ENCODE results near the gene CLIP1. TPM values are rescaled to one million over a fixed set of nuclear protein-coding genes. Genes with fewer than 3 reads are reported as not detected.

The CLIP1 gene
- total RNA-seq, 1 donor from 2014 or later: 88.1 TPM

DNA sequence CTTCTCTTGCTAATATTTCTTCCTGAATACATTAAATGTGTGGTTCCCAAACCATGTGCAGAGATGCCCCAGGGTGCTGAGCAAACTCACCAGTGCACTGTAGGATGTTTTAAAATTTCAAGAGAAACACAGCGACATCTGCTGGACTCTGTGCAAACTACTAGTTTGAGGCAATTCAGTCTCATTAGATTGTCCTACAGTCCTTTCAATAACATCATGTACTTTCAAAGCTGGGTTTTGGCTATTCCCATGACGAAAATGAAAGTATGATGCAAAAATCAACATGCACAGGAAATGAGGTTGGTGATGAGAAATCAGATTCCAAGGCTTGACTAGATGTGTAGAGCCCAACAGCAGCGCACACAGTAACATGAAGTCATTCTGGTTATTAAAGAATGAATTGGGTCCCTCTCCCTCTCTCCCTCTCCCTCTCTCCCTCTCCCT, 66.3 kb downstream of the CLIP1 start:
- peak; percentile 62 for DNase-seq (ENCODE audit: low spot score)

DNA sequence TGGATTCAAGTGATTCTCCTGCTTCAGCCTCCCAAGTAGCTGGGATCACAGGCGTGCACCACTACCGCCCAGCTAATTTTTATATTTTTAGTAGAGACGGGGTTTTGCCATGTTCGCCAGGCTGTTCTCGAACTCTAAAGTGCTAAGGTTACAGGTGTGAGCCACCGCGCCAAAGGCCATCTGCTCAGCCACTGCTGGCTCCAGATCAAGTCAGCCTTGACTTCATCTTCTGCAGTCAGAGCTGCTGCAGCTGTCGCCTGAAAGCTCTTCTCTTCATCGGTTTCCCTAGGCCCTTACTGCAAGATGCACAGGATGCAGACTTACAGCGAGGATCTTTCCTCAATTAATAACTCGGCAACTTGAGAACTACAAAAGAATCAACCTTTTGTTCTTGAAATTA, 66.8 kb downstream of the CLIP1 start:
- DNase-seq (ENCODE audit: low spot score): no peak

DNA sequence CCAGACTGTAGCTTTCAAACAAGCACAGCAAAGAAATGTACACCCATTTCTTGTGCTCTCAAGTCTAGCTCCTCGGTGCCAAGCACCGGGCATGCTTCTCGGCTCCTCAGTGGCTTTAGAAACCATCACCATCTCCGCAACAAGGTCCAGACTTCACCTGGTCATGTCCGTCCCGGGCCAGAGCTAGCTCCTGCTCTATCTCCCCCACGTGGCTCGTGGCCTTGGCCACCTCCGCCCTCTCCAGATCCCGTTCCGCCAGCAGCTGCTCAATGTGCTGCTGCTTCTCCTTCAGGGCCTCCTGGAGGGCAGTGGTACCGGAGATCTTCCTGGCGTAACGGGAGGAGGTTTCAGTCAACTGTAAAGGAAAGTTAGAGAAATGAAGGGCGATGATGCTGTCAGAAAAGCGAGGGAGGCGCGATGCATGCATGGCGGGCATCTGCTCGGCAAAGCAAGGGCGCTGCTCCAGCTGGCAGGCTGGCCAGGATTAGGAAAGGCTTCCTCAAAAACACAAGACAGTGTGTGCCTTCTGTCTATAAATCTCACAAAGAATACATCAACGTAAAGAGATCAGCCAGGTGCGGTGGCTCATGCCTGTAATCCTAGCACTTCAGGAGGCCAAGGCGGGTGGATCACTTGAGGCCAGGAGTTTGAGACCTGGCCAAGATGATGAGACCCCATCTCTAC, 67.4 kb downstream of the CLIP1 start:
- DNase-seq (ENCODE audit: low spot score): no peak

DNA sequence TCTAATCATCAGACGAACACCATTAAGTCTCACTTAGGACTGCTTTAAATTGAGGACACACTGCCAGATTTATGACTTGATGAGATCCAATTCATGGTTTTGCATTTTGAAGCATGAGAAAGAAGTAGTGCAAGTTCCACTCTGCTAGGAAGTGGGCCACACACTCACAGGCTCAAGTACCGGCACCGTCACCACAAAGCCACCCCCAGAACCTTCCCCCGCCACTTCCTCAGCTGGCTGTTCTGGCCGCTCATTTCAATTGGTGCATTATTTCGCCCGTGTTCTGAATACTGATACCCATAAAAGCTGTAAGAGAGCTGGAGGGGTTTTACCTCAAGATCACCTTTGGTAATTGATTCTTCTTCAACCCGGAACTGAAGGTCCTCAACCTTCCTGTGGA, 70.1 kb downstream of the CLIP1 start:
- DNase-seq (ENCODE audit: low spot score): no peak

DNA sequence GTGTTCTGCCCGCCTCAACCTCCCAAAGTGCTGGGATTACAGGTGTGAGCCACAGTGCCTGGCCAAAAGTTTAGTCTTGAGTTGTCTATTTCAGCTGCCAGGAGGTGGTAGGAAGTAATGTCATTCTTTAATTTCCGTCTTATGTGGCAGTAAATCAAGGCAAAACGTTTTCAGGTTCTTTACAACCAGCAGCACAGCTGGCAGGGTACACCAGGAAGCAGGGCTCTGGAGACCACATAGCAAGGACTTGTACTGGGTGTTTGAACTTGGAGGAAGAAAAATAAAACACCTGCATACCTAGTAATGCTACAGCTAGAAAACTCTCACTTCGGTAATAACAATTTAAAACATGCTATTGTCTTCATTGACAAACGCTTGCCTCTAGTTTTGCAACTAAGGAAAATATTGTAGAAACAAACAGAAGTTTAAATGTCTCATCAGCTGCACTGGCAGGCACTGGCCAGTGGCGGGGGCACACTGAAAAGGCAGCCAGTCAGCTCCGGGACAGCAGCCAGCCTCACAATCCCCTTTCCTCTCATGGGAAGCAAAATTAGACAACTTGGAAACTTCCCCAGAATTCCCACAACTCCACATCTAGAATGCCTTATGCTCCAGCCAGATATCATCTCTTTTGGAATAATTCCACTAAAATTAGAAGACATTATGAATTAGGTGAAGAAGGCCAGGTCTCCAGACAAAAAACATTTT, 72.2 kb downstream of the CLIP1 start:
- peak; percentile 37 for DNase-seq (ENCODE audit: low spot score)

DNA sequence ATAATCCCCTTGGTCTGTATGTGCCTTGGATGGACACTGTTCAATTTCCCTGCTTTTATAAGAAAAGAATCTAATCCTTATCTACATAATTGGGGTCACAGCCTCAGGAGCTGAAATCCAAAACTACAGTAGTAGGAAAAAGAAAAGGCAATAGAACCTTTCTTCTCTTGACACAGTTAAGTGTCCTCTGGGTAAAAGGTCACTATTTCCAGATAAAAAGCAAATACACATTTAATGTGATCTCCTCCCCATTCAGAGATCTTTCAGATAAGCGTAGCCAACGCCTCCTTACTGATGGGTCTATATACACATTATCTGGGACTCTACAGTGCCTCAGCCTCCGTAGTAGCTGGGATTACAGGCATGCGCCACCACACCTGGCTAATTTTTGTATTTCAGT, 73.4 kb downstream of the CLIP1 start:
- no peak for DNase-seq (ENCODE audit: low spot score)

DNA sequence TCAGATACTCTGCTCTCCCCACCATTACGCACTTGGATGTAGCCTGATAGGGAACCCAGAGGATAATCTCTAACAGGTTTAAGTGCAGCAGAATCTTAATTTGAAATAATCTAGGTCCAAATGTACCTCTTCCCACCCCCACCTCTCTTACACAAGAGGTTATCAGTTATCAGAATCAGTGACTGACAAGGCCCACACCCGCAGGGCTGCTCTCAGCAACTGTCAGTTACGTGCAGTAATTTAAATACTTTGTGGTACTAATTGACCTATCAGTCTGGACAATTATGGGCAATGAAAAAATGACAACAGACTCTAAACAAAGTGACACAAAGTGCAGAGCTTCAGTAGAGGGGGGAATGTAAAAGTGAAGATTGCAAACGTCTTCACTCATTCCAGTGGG, 74.0 kb downstream of the CLIP1 start:
- DNase-seq (ENCODE audit: low spot score): no peak

DNA sequence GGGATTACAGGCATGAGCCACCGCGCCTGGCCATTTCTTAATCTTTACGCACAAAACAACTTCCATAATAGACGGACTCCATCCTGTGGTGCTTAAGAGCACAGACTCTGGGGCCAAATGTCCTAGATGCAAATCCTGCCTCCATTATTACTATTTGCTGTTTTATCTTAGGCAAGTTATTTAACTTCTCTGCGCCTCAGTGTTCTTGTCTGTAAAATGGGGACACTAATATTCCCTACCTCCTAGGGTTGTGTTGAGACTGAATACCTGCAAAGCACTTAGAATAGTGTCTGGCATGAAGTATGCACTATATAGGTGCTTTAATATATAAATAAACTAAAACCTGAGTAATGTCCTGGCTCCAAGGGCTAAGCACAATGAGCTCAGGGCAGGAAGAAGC, 76.4 kb downstream of the CLIP1 start:
- no peak for DNase-seq (ENCODE audit: low spot score)

DNA sequence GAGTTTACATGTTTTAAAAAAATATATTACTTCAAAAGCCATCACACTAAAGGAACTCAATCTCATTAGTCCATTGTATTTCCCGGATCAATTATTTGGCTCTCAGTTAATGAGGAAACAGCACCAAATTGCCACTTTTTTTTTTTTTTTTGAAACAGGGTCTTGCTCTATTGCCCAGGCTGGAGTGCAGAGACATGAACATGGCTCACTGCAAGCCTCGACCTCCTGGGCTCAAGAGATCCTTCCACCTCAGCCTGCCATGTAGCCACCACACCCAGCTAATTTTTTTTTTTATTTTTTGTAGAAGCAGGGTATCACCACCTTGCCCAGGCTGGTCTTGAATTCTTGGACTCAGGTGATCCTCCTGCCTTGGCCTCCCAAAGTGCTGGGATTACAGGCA, 77.4 kb downstream of the CLIP1 start:
- no peak for DNase-seq (ENCODE audit: low spot score)

DNA sequence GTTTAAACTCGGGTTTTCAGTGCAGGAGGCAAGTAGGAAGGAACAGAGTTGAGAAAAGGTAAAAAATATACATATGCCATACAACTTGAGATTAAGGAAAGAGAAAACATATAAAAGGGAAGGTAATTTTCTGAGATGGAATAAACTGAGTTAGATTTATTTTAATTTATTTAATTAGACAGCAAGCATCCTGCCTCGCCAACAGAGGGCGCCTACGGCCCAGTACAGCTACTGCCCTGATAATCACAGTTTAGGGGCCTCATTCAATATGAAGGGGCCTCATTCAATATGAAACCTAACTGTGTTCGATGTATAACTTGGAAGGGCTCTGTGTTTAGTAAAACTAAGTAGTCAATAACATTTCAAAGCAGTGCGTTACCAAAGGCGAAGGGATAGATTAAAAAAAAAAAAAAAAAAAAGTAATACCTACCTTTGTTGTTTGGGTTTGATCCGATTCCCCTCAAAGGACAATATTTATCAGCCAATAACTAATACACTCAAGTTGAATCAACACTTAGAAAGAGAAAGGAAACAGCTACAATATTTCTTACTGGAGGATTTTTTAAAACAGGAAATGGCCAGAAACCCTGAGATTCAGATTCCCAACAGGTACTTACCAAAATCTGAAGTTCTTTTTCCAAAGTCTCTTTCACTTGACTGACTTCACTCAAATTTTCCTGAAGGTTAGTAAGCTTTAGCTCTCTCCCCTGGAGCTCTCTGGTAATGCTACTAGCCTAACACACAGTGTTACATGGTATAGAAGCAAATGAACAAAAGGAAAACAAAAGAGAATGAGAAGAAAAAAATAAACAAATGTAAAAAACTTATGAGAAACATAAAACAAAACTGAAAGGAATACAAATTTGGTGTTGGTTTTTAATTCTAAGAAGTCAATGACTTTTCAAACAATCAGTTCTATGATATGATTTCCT, 86.2 kb downstream of the CLIP1 start:
- DNase-seq (ENCODE audit: low spot score): no peak

DNA sequence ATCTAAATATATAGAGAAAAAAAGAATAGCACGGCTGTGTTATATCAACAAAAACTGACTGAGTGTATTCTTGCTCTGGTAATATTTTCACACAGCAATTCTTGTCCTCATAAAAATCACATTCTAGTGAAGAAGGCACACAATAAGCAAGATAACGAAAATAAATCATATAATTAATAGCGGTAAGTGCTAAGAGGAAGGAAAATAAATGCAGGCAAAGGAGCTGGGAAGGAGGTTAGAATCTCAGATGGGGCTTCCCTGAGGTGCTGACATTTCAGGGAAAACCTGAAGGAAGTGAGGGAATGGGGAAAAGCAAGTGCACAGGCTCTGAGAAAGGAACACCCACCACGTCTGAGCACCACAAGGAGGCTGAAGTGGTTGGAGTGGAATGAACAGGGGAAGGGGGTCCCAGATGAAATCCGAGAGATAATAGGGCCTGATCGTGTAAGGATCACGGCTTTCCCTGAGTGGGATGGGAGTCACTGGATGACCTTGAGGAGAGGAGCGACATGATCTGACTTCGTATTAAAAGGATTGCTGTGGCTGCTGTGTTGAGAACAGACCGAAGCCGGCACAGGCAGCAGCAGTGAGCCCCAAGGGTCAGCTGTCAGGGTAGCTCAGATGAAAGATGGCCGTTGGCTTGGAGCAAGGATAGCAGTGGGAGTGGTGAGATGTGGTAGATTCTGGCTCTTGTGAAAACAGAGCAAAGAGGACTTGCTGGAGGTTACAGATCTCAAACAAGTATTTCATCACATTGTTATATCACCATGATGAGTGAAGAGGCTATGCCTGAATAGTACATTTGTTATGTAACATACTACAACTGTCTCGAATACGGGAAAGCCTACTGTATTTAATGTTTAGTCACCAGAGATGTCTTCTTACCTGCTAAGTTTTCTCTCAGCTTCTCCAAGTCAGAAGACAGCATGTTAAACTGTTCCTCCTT, 89.1 kb downstream of the CLIP1 start:
- no peak for DNase-seq (ENCODE audit: low spot score)

DNA sequence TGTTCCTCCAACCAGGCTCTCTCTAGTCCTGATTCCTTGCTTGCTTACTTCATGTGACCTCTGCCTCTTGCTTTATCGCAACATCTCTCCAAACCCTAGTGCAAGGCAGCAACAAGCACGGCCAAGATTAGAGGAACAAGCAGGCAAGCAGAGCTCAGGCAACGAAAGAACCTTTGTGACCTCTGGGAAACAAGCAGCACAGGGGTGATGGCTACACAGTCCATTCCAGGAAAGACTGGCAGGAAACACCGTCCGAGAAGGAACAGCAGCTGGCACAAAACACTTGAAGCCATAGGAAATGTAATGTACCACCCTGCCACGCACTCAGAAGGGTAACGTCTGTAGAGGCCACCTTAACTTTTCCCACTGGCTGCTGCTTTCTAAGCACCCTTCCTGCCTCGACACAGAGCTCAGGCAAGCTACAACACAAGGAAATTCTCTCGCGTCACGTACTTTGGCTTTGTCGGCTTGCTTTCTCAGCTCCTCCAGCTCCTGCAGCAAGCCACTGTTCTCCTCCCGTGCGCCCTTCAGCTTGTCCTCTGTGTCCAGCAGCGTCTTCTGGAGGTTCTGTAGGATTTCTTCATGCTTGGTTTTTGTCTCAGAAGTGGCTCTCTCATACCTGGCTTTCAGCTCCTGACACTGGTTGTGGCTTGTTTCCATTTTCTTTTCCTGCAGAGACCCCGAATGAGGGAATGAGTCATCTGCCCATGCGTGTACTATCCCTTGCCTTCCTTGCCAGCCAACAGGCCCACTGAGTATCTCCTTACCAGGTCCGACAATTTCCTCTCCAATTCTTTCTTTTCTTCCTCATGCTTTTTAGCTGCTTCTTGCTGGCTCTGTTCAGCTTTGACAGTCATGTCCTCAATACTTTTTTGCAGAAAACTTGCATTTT, 94.7 kb downstream of the CLIP1 start:
- DNase-seq (ENCODE audit: low spot score): peak; percentile 40

DNA sequence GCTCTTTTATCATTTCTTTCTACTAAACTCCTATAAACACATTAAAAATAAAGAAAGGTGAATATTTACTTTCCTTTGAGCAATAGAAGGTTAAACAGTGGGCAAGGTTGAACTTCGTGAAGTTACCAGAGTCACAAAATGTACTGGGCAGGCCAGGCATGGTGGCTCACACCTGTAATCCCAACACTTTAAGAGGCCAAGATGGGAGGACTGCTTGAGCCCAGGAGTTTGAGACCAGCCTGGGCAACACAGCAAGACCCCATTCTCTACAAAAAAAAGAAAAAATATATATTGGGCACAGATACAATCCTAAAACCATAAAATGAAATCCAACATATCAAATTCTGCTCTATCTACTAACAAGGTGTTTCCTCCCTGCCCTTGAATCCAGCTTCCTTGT, 95.5 kb downstream of the CLIP1 start:
- no peak for DNase-seq (ENCODE audit: low spot score)

DNA sequence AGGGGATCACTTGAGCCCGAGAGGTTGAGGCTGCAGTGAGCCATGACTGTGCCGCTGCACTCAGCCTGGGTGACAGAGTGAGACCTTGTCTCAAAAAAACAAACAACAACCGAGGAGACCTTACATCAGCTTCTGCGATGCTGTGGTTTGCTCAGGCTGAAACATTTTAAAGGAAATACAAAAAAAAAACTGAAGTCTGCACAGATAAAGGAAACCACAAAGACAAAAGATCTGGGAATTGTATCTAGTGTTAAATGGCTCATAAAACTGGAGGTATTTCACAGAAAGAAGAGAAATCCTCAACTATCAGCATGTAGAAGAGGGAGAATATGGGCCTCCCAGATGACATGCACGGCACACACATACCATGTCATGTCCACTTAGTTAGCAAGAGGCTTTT, 95.9 kb downstream of the CLIP1 start:
- DNase-seq (ENCODE audit: low spot score): no peak

DNA sequence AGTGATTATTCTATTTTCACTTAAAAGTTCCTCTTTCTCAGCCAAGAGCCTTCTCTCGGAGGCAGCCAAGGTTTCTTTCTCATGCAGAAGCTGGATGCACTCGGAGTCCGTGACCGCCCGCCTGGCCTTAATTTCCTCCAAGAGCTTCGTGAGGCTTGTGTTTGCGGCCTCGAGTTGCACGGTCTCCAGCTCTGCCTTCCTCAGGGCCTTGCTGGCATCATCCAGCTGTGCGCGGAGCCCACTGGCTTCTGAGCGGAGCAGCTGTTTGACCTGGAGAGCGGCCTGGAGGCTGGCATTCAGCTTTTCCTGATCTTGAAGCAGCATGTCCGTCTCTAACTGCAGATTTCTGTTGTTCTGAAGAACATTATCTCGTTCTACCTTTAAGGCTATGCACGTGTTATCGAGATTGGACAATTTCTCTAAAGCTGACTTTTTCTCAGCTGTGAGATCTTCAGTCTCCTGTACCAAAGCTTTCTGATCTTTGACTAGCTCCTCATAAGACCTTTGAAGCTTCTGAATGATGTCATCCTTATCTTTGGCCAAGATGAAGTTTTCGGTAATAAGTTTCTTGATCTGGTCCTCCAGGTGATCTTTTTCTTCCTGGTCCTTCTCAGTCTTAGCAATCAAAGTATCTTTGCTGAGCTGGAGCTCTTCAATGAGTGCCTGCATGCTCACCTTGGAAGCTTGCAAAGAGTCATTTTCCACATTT, 99.0 kb downstream of the CLIP1 start:
- DNase-seq (ENCODE audit: low spot score): no peak

DNA sequence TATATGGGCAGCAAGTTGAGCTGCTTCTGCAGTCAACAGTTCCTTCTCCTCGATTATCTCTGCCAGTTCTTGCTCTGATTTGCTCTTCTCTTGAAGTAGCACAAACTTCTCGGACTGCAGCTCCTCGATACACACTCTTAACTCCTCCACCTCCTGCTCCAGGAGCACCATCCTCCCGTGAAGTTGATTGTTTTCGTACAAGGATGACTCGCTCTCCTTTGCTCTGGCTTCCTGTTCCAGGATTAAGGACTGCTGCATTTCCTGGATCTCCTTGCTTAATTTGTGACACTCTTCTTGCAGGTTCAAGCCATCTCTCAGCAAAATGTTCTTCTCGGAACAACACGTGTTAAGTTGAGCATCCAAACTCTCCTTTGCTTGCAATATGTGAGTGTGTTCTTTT, 100.0 kb downstream of the CLIP1 start:
- no peak for DNase-seq (ENCODE audit: low spot score)

DNA sequence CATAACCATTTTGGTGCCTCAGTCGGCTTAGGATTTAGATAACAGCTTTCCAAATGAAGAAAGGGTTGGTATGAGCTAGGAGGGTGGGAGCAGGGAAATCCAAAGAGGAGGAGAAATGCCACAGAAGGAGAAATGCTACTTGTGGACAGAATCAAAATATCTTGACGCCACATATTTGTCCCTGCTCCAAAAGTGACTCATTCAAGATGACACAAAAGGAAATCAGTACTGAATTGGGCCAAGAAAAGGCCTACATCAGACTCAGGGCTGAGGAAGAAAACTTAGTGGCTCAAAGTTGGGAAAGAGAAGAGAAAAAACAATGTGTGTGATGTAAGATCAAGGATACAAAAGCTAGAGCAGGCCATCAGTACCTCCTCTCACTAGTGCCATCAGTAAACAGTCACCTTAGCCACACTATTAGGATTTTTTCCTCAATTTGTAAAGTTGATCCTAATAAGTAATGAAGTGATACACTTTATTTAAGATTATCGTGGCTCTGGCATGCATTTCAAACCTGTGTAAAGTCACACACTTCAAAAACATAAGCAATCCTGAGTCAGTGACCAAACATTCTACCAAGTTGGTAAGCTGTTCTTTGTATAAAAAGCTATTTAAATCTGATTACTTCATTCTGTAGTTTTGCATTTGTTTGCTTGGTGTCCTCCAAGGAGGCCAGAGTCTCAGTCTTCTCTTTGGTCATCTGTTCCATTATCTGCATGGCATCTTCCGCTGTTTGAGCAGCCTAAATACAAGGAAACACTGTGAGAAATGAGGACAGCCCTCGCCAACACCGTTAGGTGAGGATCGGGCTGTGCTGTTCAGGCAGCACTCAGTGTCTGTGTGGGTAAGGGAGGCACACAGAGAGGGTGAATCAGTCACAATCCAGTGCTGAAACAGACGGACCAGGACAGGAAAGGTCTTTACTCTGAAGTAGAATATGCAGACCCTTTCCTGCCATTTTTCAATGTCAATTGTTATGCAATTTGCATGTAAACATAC, 103.6 kb downstream of the CLIP1 start:
- peak; percentile 43 for DNase-seq (ENCODE audit: low spot score)

DNA sequence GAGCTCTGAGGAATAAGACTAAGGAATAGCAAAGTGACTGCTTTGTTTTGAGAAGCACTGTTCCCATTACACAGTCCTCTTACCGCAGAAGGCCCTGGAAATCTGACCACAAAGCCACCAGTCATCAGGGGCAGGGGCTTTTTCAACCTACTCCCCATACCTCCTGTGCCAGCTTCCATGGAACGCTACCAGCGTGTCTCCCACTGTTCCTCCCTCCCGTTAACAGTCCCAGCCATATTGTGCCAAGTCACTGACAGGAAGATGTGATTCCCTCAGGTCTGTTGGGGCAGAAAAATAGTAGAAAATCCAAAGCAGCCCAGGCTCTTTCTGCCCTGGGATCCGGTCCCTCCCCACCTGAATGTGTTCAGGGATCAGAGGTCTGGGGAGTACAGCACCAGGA, 109.5 kb downstream of the CLIP1 start:
- DNase-seq (ENCODE audit: low spot score): no peak
